AG10803 (cell line): ENCODE measurements around the gene PHLPP1.

ENCODE experiments used
- DNase-seq: peaks from one replicate; pipeline ENCODE4 v3.0.0; 2010; ENCODE audit warnings: low read depth
- H3K4me3 ChIP-seq: 2 replicates; pipeline ENCODE4 v1.5.1; 2011; ENCODE audit warnings: mild to moderate bottlenecking, low read length, control low read depth
- TF ChIP-seq, protein P1 (sequence below): conservative IDR thresholded peaks from 2 replicates; pipeline ENCODE4 v1.5.1; 2011; ENCODE audit warnings: mild to moderate bottlenecking, low read length, control low read depth, inconsistent platforms

Gene PHLPP1

DNA sequence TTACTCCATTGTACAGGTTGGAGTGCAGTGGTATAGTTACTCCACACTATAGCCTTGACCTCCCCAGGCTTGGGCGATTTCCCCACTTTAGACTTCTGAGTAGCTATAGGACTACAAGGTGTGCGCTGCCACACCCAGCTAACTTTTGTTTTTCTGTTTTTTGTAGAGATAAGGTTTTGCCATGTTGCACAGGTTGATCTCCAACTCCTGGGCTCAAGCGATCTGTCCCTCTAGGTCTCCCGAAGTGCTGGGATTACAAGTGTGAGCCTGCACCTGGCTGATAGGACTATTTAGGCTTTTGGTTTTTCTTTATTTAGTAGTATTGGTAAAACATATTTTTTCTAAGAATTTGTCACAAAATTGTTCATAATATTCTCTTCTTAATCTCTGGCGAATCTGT is 121.7 kb downstream of the PHLPP1 start:
- no peak overlapping the region for H3K4me3 ChIP-seq
- DNase-seq, result no peak
- TF ChIP-seq, protein P1, sequence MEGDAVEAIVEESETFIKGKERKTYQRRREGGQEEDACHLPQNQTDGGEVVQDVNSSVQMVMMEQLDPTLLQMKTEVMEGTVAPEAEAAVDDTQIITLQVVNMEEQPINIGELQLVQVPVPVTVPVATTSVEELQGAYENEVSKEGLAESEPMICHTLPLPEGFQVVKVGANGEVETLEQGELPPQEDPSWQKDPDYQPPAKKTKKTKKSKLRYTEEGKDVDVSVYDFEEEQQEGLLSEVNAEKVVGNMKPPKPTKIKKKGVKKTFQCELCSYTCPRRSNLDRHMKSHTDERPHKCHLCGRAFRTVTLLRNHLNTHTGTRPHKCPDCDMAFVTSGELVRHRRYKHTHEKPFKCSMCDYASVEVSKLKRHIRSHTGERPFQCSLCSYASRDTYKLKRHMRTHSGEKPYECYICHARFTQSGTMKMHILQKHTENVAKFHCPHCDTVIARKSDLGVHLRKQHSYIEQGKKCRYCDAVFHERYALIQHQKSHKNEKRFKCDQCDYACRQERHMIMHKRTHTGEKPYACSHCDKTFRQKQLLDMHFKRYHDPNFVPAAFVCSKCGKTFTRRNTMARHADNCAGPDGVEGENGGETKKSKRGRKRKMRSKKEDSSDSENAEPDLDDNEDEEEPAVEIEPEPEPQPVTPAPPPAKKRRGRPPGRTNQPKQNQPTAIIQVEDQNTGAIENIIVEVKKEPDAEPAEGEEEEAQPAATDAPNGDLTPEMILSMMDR, result no peak

DNA sequence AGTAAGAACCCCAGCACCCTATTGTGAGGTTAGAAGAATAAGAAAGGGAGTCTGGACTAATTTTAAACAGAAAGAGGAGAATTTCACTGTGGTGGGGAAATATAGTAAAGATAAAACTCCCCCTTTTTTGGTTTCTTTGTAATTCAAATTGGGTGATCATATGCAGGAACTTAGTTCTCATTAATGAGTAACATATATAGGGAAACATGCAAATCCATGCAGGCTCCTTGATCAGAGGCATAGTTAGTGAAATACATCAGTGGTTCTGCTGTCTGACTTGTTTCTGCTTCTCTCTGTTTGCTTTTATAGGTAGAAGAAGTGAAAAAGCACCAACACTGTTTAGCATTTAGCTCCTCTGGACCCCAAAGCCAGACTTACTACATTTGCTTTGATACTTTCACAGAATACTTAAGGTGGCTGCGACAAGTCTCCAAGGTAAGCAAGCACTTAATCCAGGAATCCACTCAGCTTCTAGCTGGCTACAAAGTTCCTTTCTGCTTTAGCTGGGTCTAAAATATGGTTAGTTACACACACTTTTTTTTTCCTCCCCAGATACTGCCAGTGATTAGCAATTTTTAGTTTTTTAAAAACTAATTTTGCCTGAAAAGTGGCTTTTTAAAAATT is 123.2 kb downstream of the PHLPP1 start:
- TF ChIP-seq, protein P1, result no peak
- no peak for DNase-seq
- no peak overlapping the region for H3K4me3 ChIP-seq

DNA sequence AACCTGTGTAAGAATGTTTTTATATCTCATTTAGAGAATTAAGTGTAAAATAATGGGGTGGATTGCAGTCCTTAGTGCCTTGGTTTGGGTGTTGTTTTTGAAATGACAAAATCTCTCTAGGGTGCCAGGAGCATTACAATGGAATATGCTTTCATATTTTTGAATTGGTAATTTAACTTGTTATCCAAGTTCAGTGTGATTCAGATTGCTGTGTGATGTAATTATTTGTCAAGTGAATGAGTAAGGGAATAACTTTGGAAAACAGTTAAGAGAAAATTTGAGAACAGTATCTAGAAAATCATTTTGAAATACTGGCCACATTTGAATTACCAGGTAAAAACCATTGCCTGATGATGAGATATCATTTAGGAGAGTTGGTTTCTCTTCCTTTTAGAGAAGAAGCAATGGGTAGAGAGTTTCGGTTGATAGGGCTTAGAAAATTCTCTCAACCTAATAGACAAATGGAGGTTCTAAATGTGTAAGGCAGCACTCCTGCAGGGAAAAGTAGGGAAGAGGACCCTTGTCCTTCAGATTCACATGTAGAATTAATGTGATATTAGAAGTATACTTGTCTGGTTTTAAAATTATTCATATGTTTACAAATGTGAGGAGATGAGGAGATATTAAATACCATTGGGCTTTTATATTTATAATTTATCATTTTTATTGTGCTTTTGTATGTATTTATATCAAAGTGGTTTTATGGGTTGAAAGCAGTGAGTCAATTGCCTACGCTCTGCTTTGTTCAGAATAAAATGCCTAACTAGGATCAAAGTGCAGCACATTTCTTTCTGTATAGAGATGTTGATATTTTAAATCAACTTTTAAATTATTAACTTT is 124.8 kb downstream of the PHLPP1 start:
- DNase-seq, result peak; percentile 28
- no peak overlapping the region for H3K4me3 ChIP-seq
- TF ChIP-seq, protein P1, result no peak

DNA sequence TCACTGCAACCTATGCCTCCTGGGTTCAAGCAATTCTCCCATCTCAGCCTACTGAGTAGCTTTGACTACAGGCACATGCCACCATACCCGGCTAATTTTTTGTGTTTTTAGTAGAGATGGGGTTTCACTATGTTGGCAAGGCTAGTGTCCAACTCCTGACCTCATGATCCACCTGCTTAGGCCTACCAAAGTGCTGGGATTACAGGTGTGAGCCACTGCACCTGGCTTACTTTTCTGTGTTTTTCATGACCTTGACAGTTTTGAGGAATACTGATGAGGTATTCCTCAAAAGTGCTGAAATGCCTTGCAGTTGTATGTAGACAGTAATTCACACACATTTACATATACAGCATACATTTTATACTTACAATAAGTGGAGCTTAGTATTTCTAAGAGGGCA is 126.1 kb downstream of the PHLPP1 start:
- H3K4me3 ChIP-seq, result no peak overlapping the region
- TF ChIP-seq, protein P1, result no peak
- DNase-seq, result no peak

DNA sequence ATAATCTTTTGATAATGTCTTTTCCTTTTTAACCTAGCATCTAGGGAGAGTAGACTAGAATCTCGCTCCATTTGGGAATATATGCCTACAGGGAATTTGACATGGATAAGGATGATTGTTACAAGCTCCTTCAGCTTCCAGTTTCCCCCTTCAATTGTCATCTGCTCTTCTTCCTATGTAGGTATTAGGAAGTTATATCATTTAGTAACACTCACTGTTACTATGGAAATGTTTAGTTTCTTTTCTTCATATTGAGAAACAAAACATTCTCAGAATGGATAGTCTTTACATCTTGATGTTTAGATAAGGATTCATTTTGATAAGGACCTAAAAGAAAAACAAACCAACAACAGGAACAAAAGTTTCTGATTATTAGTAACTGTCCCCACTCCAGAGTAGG is 127.6 kb downstream of the PHLPP1 start:
- TF ChIP-seq, protein P1, result no peak
- DNase-seq, result no peak

DNA sequence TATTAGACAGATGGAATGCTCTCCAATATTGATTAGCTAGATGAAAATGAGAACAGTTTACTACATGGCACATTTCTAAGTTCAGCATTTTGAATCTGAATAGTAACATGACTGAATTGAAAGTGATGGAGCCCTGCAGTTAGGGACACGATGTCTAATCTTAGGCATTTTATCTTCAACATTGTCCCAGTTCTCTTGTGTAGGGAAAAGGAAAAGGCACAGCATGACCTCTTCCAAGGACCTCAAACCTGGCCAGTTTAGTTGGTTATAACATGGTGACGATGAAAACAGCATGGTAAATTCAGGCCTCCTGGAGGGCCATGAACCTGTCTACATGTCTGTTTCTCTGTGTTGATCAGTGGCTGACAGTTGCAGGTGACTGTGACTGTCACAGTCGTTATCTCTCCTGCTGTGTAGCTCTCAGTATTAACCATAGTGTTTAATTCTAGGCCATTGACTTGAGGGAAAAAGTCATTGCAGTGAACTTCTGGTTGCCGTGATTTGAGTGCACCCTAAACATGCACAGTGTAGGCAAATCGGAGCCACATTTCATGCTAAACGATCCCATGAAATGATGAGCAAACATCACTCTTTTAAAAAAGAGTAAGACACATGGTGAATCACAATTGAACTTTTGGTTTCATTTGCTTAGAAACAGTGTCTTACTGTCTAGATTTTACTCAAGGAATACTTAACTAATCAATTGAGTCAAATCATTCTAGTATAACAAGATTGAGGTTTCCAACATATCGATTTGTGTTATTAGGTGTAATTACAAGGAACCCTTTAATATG is 129.7 kb downstream of the PHLPP1 start:
- no peak overlapping the region for H3K4me3 ChIP-seq
- TF ChIP-seq, protein P1, result no peak
- DNase-seq, result no peak

More for the DNA sequence above, 127.6 kb downstream of the PHLPP1 start:
- no peak overlapping the region for H3K4me3 ChIP-seq
